HG03565 (cell line): Measurements from ENCODE around the gene PSMD9.

Experiments used
- ATAC-seq: cut with Tn5 transposase; IDR thresholded peaks from one replicate; pipeline ENCODE4 v1.9.1; 2021; ENCODE audit warnings: mild to moderate bottlenecking, moderate library complexity; ENCODE audit not compliant: unreplicated experiment

PSMD9 gene

GRCh38 chr12:121949648-121950397 lies 61.2 kb downstream of the PSMD9 start:
- no peak for ATAC-seq

GRCh38 chr12:121953117-121953692 lies 64.6 kb downstream of the PSMD9 start:
- ATAC-seq: no peak

GRCh38 chr12:121953695-121954094 lies 65.1 kb downstream of the PSMD9 start:
- ATAC-seq: no peak

- ATAC-seq: no peak
Measured at GRCh38 chr12:121955258-121956237, 67.0 kb downstream of the PSMD9 start.

GRCh38 chr12:121957861-121958515 lies 69.4 kb downstream of the PSMD9 start:
- no peak for ATAC-seq

- ATAC-seq: no peak
Measured at GRCh38 chr12:121958541-121959240, 70.1 kb downstream of the PSMD9 start.

GRCh38 chr12:121960541-121960940 lies 72.0 kb downstream of the PSMD9 start:
- no peak for ATAC-seq

- no peak for ATAC-seq
Measured at GRCh38 chr12:121961195-121961879, 72.7 kb downstream of the PSMD9 start.

GRCh38 chr12:121963341-121964018 lies 74.9 kb downstream of the PSMD9 start:
- ATAC-seq: no peak

GRCh38 chr12:121964813-121965643 lies 76.4 kb downstream of the PSMD9 start:
- ATAC-seq: no peak

GRCh38 chr12:121966959-121967358 lies 78.4 kb downstream of the PSMD9 start:
- no peak for ATAC-seq
